ENCODE measurements around the gene SELENOI. TPM values are rescaled to one million over a fixed set of nuclear protein-coding genes. Genes with fewer than 3 reads are reported as not detected.
"Not testable (repeated sequence)": the region's sequence is repeated elsewhere in the genome, so short reads cannot be mapped to it uniquely, and the experiment has no call there.

SELENOI gene
- total RNA-seq, 2 experiments from 2014 or later, result 31.9 to 34.2 TPM

DNA sequence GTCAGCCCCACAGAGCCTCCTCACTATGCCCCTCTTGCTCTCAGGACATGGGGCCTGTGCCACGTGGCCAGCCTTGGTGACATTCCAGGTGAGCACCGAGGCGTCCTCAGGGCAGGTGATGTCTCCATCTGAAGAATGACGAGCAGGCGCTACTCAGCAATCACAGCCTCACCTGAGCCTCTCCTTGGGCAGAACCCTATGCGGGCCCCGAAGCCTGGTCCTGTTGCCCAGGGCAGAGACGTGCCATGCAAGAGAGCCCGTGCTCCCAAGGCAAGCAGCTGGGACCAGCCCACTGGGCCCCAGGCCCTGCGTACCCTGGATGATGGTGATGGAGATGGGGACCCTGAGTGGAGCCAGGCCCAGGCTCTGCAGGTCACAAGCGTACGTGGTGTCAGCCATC, 32.5 kb upstream of the SELENOI start:
- H3K27me3 Mint-ChIP-seq, result no peaks in the 10 kb centered on the region
- no peaks in the 10 kb centered on the region for H3K4me1 Mint-ChIP-seq (ENCODE audit: low read depth)
- no peaks in the 10 kb centered on the region for H3K9me3 Mint-ChIP-seq
- intact Hi-C loops (cut with micrococcal nuclease), result no loop called here
- ChIA-PET POLR2A (no interaction called here), CTCF (no interaction called here)
- DNase-seq, result no peak
- no peak overlapping the region for H3K27ac Mint-ChIP-seq
- no peak overlapping the region for H3K4me3 Mint-ChIP-seq
- no peaks in the 10 kb centered on the region for H3K36me3 Mint-ChIP-seq

DNA sequence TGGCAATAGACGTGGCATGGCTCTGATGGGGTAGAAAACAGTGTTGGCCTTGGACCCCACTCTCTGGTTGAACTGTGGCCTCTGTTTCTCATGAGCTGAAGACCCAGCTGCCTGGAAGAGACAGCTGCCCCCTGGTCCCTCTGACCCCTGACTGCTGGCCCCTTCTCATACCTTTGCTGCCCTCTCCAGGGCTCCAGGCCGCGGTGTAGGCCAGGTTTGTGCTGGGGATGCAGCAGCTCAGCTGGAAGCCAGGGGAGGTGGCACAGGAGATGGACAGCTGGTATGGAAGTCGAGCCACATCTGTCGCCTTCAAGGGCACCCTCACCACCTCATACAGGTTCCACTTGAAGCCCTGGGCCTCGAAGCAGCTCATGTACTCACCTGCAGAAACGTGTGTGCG, 31.7 kb upstream of the SELENOI start:
- ChIA-PET POLR2A (no interaction called here), CTCF (no interaction called here)
- H3K4me1 Mint-ChIP-seq (ENCODE audit: low read depth), result no peaks in the 10 kb centered on the region
- no peak overlapping the region for H3K4me3 Mint-ChIP-seq
- no peaks in the 10 kb centered on the region for H3K9me3 Mint-ChIP-seq
- intact Hi-C loops (cut with micrococcal nuclease), result no loop called here
- H3K36me3 Mint-ChIP-seq, result no peaks in the 10 kb centered on the region
- DNase-seq, result no peak
- H3K27me3 Mint-ChIP-seq, result no peaks in the 10 kb centered on the region
- H3K27ac Mint-ChIP-seq, result no peak overlapping the region

DNA sequence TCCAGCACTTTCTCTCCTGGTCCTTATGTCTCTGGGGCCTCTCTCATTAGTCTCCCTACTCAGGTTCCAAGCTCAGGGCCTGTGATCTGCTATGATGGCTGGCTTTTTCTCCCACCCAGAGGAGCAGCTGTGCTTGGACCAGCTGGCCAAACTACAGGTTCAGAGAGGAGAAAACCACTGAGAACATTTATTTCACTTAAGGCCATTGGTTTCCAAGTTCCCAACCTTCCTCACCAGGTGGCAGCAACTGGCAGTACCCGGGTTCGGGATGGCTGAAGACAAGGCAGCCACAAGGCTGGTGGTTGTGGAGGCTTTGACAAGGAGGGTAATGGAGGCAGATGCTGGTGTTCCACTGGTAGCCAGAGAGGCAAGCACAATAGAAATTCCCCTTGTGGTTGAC, 29.9 kb upstream of the SELENOI start:
- H3K27me3 Mint-ChIP-seq, result no peaks in the 10 kb centered on the region
- CTCF ChIA-PET, result interaction anchor here (0.9 to 2.2 kb wide), 2 partner anchors 154 to 365 kb away, joined by 3 to 6 read pairs; no protein-coding TSS in a partner anchor
- H3K9me3 Mint-ChIP-seq, result no peaks in the 10 kb centered on the region
- no peak overlapping the region for H3K27ac Mint-ChIP-seq
- POLR2A ChIA-PET, result no interaction called here
- DNase-seq, result no peak
- H3K4me3 Mint-ChIP-seq, result no peak overlapping the region
- no peaks in the 10 kb centered on the region for H3K36me3 Mint-ChIP-seq
- intact Hi-C loops (cut with micrococcal nuclease), result no loop called here
- H3K4me1 Mint-ChIP-seq (ENCODE audit: low read depth), result no peaks in the 10 kb centered on the region

DNA sequence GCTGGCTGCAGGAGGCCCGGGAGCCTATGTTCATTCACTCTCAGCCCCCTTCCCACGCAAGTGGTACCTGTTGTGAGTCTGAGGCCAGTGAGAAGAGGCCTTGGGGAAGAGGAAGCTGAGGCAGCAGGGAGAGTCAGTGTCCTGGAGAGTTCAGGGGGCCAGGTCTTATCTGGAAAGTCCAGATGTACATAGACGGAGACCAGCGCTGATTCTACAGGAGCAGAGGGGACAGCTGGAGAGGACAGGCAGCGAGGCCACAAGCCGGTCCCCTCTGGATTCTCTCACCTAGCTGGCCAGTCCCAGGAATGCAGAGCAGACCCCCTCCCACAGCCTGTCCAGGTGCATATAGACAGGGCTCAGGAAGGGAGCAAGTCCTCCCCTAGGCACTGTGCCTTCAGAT, 29.1 kb upstream of the SELENOI start:
- DNase-seq, result no peak
- no peaks in the 10 kb centered on the region for H3K36me3 Mint-ChIP-seq
- no peaks in the 10 kb centered on the region for H3K27me3 Mint-ChIP-seq
- no peaks in the 10 kb centered on the region for H3K4me1 Mint-ChIP-seq (ENCODE audit: low read depth)
- H3K4me3 Mint-ChIP-seq, result no peak overlapping the region
- intact Hi-C loops (cut with micrococcal nuclease), result no loop called here
- ChIA-PET CTCF (interaction anchor here (0.9 to 2.2 kb wide), 2 partner anchors 153 to 366 kb away, joined by 3 to 6 read pairs; no protein-coding TSS in a partner anchor), POLR2A (no interaction called here)
- no peak overlapping the region for H3K27ac Mint-ChIP-seq
- H3K9me3 Mint-ChIP-seq, result no peaks in the 10 kb centered on the region

DNA sequence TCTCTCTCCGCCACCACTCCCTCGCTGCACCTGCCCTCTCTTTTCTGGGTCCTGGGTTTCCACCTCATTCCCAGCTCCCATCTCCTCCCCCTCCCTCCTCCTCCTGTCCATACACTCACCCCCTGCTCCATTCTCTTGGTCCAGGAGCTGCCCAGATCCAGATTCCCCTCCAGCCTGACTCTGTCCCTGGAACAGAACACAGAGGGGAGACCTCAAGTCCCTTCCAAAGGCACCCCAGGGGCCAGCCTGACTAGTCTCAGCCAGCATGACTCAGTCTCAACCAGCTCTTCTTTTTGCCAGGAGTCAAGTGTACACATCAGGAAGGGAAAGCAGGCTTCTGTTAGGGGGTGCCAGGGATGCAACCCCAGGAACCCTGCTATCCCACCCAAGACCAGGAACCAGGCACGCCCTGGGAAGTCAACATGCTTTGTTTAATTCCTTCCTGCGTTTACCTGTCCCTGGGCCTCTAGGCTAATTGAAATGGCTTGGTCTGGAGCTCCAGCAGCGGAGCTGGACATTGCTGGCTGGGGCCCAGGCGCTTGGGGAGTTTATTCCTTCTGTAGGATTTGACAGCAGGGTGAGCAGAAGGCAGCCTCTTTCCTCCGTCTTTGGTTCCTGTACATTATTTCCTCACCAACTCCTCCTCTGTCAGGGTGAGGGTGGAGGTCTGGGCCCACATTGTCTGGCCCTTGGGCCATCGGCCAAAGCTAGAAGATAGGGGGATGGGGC, 28.4 kb upstream of the SELENOI start:
- no peak overlapping the region for H3K27ac Mint-ChIP-seq
- ChIA-PET CTCF (interaction anchor here (1.4 to 2.2 kb wide), 2 partner anchors 13 to 152 kb away, joined by 6 to 9 read pairs; no protein-coding TSS in a partner anchor), POLR2A (no interaction called here)

DNA sequence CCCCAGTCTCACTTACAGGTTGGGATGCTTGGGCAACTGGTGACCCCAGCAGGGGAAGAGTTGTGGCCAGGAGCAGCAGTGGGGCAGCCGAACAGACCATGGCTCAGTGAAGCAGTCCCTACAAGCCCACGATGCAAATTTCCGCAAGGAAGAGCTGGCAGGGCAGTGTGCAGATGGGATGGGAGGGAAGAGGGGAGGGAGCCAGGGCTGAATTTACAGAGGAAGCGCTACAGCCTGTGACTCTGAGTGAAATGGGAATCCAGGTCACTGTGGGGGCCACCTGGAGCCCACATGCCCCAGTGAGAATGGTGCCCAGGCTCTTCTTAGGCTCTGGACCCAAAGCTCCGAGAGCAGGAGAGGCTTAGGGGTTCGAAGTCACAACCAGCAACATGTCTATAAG, 27.0 kb upstream of the SELENOI start:
- intact Hi-C loops (cut with micrococcal nuclease), result no loop called here
- ChIA-PET CTCF (no interaction called here), POLR2A (no interaction called here)
- Mint-ChIP-seq H3K27ac (no peak overlapping the region), H3K9me3 (no peaks in the 10 kb centered on the region), H3K4me3 (no peak overlapping the region), H3K27me3 (no peaks in the 10 kb centered on the region), H3K36me3 (no peaks in the 10 kb centered on the region), H3K4me1 (ENCODE audit: low read depth) (no peaks in the 10 kb centered on the region)
- no peak for DNase-seq

More for the DNA sequence above, 28.4 kb upstream of the SELENOI start:
- H3K4me1 Mint-ChIP-seq (ENCODE audit: low read depth), result no peaks in the 10 kb centered on the region
- H3K4me3 Mint-ChIP-seq, result no peak overlapping the region
- intact Hi-C loops (cut with micrococcal nuclease), result no loop called here
- H3K9me3 Mint-ChIP-seq, result no peaks in the 10 kb centered on the region
- H3K36me3 Mint-ChIP-seq, result no peaks in the 10 kb centered on the region
- H3K27me3 Mint-ChIP-seq, result no peaks in the 10 kb centered on the region
- no peak for DNase-seq

DNA sequence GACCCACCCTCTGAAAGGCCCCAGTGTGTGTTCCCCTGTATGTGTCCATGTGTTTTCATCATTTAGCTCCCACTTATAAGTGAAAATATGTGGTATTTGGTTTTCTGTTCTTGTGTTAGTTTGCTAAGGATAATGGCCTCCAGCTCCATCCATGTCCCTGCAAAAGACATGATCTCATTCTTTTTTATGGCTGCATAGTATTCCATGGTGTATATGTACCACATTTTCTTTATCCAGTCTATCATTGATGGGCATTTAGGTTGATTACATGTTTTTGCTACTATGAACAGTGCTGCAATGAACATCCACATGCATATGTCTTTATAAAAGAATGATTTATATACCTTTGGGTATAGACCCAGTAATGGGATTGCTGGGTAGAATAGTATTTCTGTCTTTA, 21.5 kb upstream of the SELENOI start:
- H3K4me1 Mint-ChIP-seq (ENCODE audit: low read depth); H3K36me3 Mint-ChIP-seq; CTCF ChIA-PET; H3K27ac Mint-ChIP-seq; intact Hi-C loops (cut with micrococcal nuclease); H3K9me3 Mint-ChIP-seq; DNase-seq; H3K27me3 Mint-ChIP-seq; H3K4me3 Mint-ChIP-seq: not testable (repeated sequence)
- POLR2A ChIA-PET, result interaction anchor here (0.7 kb wide), 1 partner anchor 28 kb away, joined by 3 read pairs; no protein-coding TSS in a partner anchor

DNA sequence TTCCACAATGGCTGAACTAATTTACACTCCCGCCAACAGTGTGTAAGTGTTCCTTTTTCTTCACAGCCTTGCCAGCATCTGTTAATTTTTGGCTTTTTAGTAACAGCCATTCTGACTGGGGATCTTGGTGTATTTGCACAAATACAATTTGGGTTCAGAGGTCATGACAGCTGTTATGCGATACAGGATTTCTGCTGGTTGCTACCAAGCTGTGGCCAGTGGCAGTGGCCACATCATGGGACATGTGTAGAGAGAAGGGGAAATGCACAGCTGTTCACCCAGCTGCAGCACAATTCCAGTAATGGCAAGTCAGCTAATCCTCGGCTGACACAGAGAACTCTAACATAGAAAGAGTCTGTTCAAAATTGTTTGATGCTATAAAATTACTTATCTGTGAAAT, 21.0 kb upstream of the SELENOI start:
- Mint-ChIP-seq H3K36me3 (peaks cover 2% of the 10 kb centered on the region), H3K9me3 (peaks cover 4% of the 10 kb centered on the region), H3K27me3 (no peaks in the 10 kb centered on the region), H3K4me3 (no peak overlapping the region), H3K27ac (no peak overlapping the region), H3K4me1 (ENCODE audit: low read depth) (peaks cover 7% of the 10 kb centered on the region)
- intact Hi-C loops (cut with micrococcal nuclease), result no loop called here
- POLR2A ChIA-PET, result no interaction called here
- CTCF ChIA-PET, result interaction anchor here (0.7 to 1.0 kb wide), 2 partner anchors 145 to 1914 kb away, joined by 3 read pairs; no protein-coding TSS in a partner anchor
- DNase-seq, result no peak

DNA sequence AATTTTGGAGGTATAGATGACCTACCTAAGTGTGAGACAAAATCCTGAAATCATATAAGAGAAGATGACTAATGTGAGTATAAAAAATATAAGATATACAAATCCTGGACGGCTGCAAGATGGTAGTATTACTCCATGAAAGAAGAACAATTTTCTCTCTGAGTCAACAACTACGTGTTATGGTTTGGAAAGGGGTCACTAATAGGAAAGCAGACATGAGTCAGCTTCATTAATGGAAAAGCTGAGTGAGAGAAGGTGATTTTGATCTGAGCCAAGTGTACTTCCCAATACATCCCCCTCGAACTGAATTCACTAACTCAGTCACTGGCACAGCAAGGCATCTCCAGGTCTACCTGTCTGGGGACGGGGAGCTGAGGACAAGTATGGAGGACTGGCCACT, 20.1 kb upstream of the SELENOI start:
- H3K36me3 Mint-ChIP-seq, result peaks cover 2% of the 10 kb centered on the region
- ChIA-PET POLR2A (no interaction called here), CTCF (interaction anchor here (0.5 to 1.0 kb wide), 2 partner anchors 144 to 233 kb away, joined by 3 read pairs; no protein-coding TSS in a partner anchor)
- H3K9me3 Mint-ChIP-seq, result peaks cover 4% of the 10 kb centered on the region
- DNase-seq, result no peak
- H3K27me3 Mint-ChIP-seq, result no peaks in the 10 kb centered on the region
- no peak overlapping the region for H3K4me3 Mint-ChIP-seq
- H3K4me1 Mint-ChIP-seq (ENCODE audit: low read depth), result peaks cover 12% of the 10 kb centered on the region
- no peak overlapping the region for H3K27ac Mint-ChIP-seq
- intact Hi-C loops (cut with micrococcal nuclease), result no loop called here

DNA sequence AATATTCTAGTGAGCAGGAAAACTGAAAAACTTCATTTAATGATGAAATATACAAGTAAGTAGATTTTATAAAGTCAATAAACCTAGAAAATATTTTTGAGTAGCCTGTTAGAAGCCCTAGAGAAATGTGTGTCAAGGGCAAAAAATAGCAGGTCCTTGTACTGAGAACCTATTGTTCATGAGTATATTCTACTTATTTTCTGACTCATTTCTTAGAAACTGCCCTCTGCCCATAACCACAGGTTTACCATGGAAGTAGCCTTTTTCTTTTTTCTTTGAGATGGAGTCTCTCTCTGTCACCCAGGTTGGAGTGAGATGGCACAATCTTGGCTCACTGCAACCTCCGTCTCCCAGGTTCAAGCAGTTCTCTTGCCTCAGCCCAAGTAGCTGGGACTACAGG, 19.4 kb upstream of the SELENOI start:
- Mint-ChIP-seq H3K9me3 (peaks cover 4% of the 10 kb centered on the region), H3K4me1 (ENCODE audit: low read depth) (peaks cover 12% of the 10 kb centered on the region), H3K4me3 (no peak overlapping the region), H3K27me3 (no peaks in the 10 kb centered on the region), H3K27ac (no peak overlapping the region), H3K36me3 (peaks cover 2% of the 10 kb centered on the region)
- ChIA-PET CTCF (interaction anchor here (1.1 kb wide), 1 partner anchor 19 kb away, joined by 3 read pairs; the partner anchor contains the start of gene SELENOI), POLR2A (no interaction called here)
- no peak for DNase-seq
- intact Hi-C loops (cut with micrococcal nuclease), result no loop called here

DNA sequence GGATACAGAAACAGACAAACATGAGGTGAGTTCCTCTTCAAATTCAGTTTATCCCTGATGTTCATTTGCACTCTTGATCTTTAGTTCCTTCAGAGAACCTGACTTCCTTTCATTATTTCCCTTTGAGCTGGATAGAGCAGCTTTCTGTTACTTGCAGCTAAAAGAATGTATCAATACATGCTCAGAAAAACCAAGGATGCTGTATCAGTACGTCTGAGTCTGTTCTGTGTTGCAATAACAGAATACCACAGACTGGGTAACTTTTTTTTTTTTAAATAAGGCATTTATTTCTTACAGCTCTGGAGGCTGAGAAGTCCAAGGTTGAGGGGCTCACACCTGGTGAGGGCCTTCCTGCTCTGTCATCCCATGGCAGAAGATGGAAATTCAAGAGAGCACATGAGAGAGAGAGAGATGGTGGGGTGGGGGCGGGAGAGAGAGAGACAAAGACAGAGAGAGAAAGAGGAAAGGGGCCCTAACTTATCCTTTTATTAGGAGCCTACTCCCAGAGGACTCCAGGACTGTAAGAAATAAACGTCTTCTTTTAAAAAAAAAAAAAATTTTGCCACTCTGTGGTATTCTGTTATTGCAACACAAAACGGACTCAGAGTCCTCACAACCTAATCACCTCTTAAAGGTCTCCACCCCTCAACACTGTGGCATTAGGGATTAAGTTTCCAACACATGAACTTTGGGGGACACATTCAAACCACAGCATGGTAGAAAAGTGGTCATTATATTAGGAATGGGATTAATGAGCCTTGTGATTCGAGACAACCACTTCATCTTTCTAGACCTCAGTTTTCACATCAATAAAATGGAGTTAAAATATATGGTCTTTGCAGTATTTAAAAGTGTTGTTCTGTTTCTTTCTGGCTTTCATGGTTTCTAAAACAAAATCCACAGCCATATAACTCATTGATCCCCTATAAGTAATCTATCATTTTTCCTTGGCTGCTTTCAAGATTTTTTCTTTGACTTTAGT, 18.4 kb upstream of the SELENOI start:
- H3K27ac Mint-ChIP-seq, result no peak overlapping the region
- H3K9me3 Mint-ChIP-seq, result peaks cover 4% of the 10 kb centered on the region
- ChIA-PET CTCF (interaction anchor here (0.5 to 1.1 kb wide), 2 partner anchors 18 to 27 kb away, joined by 3 read pairs; partner anchors contain the start of gene SELENOI), POLR2A (no interaction called here)
- no peak for DNase-seq
- H3K4me1 Mint-ChIP-seq (ENCODE audit: low read depth), result peaks cover 12% of the 10 kb centered on the region
- intact Hi-C loops (cut with micrococcal nuclease), result no loop called here
- H3K4me3 Mint-ChIP-seq, result no peak overlapping the region
- H3K27me3 Mint-ChIP-seq, result no peaks in the 10 kb centered on the region
- peaks cover 2% of the 10 kb centered on the region for H3K36me3 Mint-ChIP-seq

DNA sequence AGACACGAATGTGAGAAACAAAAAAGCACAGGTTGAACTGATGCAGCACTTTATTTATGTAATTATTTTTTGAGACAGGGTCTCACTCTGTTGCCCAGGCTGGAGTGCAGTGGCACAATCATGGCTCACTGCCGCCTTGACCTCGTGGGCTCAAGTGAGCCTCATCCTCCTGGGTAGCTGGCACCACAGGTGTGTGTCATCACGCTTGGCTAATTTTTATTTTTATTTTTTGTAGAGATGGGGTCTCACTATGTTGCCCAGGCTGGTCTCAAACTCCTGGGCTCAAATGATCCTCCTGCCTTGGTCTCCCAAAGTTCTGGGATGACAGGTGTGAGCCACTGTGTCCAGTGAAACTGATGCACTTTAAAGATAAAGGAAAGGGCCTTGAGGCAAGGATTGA, 16.9 kb upstream of the SELENOI start:
- H3K36me3 Mint-ChIP-seq; H3K27ac Mint-ChIP-seq; H3K27me3 Mint-ChIP-seq; H3K4me3 Mint-ChIP-seq; intact Hi-C loops (cut with micrococcal nuclease); H3K9me3 Mint-ChIP-seq; DNase-seq: not testable (repeated sequence)
- H3K4me1 Mint-ChIP-seq (ENCODE audit: low read depth), result peaks cover 12% of the 10 kb centered on the region
- POLR2A ChIA-PET, result interaction anchor here (1.6 kb wide), 1 partner anchor 84 kb away, joined by 3 read pairs; the partner anchor contains the start of genes HADHA and HADHB
- CTCF ChIA-PET, result interaction anchor here (0.6 to 2.1 kb wide), 4 partner anchors 16 to 145 kb away, joined by 3 to 15 read pairs (median 7); partner anchors contain the start of genes HADHA and HADHB
